Activated naive CD8-positive, alpha-beta T cell (primary cell): ENCODE measurements around the gene KCNMA1.

Experiments used
- H3K27ac Mint-ChIP-seq: one replicate; pipeline ENCODE4 v1.8.0; 2021; ENCODE audit warnings: mixed read lengths
- H3K27me3 Mint-ChIP-seq: one replicate; pipeline ENCODE4 v1.8.0; 2021; ENCODE audit warnings: mixed read lengths
- H3K36me3 Mint-ChIP-seq: one replicate; pipeline ENCODE4 v1.8.0; 2021; ENCODE audit warnings: mixed read lengths
- H3K4me1 Mint-ChIP-seq: one replicate; pipeline ENCODE4 v1.8.0; 2021; ENCODE audit warnings: low read depth, mixed read lengths
- H3K4me3 Mint-ChIP-seq: one replicate; pipeline ENCODE4 v1.8.0; 2021; ENCODE audit warnings: mild to moderate bottlenecking, mixed read lengths
- H3K9me3 Mint-ChIP-seq: one replicate; pipeline ENCODE4 v1.8.0; 2021; ENCODE audit warnings: low read depth, mixed read lengths

KCNMA1 gene

GRCh38 chr10:76878514-76878913, 759.1 kb downstream of the KCNMA1 start:
- no peak overlapping the region for H3K27ac Mint-ChIP-seq
- H3K4me3 Mint-ChIP-seq, result no peak overlapping the region
- H3K36me3 Mint-ChIP-seq, result no peaks in the 10 kb centered on the region
- peaks cover 9% of the 10 kb centered on the region for H3K27me3 Mint-ChIP-seq
- no peaks in the 10 kb centered on the region for H3K9me3 Mint-ChIP-seq
- peaks cover 4% of the 10 kb centered on the region for H3K4me1 Mint-ChIP-seq

DNA sequence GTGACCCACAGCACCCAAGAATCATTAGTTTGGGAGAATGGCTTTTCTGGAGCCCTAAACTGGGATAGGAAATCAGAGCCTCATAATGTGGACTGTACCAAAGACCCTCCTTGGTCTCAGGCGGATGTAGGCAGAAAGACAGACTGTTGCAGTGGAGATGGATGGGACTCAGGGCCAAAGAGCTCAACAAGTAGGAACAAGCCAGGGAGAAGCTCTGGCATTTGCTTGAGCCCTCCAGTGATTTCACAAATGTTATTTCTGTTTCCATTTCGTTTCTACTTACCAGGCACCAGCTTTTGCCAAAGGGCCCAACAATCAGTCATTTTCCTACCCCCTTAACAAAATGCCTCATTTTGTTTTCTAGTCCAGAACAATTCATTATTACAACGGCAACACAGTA, 762.7 kb downstream of the KCNMA1 start:
- H3K36me3 Mint-ChIP-seq, result no peaks in the 10 kb centered on the region
- H3K27me3 Mint-ChIP-seq, result peaks cover 7% of the 10 kb centered on the region
- no peak overlapping the region for H3K27ac Mint-ChIP-seq
- no peaks in the 10 kb centered on the region for H3K4me1 Mint-ChIP-seq
- H3K9me3 Mint-ChIP-seq, result no peaks in the 10 kb centered on the region
- no peak overlapping the region for H3K4me3 Mint-ChIP-seq

- peaks cover 7% of the 10 kb centered on the region for H3K27me3 Mint-ChIP-seq
- no peaks in the 10 kb centered on the region for H3K9me3 Mint-ChIP-seq
- no peak overlapping the region for H3K27ac Mint-ChIP-seq
- no peaks in the 10 kb centered on the region for H3K36me3 Mint-ChIP-seq
- no peaks in the 10 kb centered on the region for H3K4me1 Mint-ChIP-seq
- no peak overlapping the region for H3K4me3 Mint-ChIP-seq
These were observed 763.4 kb downstream of the KCNMA1 start for GRCh38 chr10:76874176-76874575.

DNA sequence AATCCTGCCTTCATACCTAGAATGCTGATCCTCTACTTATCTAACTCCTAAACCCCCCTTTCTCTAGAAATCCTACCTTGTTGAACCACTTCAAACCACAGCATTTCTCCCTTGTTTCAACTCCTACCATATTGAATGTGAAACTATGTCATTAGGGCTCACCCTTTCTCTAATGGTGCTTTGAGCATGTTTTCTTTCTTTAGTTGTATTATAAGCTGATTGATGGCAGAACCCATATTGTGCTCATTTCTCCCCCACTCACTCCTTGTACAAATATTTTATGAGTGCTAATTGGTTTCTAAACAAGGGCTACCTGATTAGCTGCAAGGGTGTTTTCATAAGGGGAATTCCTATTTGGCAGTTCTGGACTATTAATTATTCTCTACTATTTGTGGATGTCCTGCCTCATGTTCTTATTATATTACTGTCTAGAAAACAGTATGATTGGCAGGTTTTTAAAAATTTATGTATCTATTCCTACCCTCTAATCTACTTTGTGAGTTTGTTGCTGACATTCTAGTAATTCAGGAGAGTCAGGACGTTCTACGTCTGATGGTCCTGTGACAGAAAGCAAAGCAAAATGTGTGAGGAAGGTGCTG, 765.8 kb downstream of the KCNMA1 start:
- Mint-ChIP-seq H3K27me3 (peaks cover 7% of the 10 kb centered on the region), H3K27ac (no peak overlapping the region), H3K36me3 (no peaks in the 10 kb centered on the region), H3K9me3 (no peaks in the 10 kb centered on the region), H3K4me3 (no peak overlapping the region), H3K4me1 (no peaks in the 10 kb centered on the region)

DNA sequence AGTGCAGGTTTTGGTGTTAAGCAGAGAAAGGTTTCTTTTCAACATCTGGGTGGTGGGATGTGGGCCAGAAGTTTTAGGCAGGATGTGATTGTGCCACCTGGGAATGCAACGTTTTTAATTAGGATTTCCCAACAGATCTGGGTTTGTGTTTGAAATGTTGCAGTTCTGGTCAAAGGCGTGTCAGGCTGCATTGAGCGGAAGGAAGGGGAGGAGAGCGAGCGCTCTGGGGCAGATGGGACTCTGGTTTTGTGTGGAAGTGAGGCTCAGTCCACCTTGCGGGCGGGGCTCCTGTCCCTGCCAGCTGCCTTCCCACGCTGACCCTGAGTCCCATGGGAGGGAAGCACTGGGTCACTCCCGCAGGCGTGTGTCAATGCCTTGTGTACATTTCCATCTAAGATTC, 767.7 kb downstream of the KCNMA1 start:
- H3K4me1 Mint-ChIP-seq, result no peaks in the 10 kb centered on the region
- H3K27me3 Mint-ChIP-seq, result peaks cover 6% of the 10 kb centered on the region
- H3K36me3 Mint-ChIP-seq, result no peaks in the 10 kb centered on the region
- no peak overlapping the region for H3K27ac Mint-ChIP-seq
- H3K9me3 Mint-ChIP-seq, result no peaks in the 10 kb centered on the region
- no peak overlapping the region for H3K4me3 Mint-ChIP-seq

DNA sequence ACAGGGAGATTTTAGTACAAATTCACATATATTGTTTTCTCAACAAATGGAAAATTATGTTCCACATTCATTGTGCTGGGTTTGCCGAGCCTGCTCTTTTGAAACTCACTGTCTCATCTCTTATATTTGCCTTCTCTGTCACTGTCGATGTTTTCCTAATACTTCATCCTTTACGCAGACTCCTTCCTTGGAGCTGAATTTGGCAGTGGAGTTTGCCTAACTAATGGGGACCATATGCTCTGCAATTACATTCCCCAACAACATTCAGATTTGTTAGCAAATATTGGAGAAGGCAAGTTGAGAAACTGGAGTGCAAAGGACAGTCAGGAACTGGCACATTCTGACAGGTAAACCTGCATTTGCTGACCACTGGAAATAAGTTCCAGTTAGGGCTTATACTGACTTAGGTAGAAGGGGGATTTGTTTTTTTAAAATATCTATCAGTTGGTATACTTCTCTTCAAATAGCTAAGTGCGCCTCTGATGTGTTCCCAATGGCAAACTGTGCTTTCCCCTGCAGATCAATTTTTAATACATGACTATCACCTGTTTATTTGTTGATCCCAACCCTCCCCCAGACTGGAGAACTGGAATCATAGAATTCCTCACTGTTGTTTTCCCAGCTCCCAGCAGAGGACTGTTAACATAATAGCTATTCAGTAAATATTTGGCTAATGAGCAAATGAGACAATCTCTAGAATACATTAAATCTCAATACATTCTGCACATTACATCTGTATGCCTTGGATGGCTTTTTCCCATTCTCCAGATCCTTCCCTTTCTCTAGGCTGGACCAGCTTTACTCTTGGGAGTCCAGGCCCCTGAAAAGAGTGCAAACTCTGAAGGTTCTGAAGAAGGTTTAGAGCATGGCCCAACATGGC, 769.3 kb downstream of the KCNMA1 start:
- H3K4me1 Mint-ChIP-seq, result no peaks in the 10 kb centered on the region
- peaks cover 1% of the 10 kb centered on the region for H3K27me3 Mint-ChIP-seq
- H3K9me3 Mint-ChIP-seq, result no peaks in the 10 kb centered on the region
- no peak overlapping the region for H3K27ac Mint-ChIP-seq
- H3K36me3 Mint-ChIP-seq, result no peaks in the 10 kb centered on the region
- no peak overlapping the region for H3K4me3 Mint-ChIP-seq

GRCh38 chr10:76866841-76867586, 770.6 kb downstream of the KCNMA1 start:
- Mint-ChIP-seq H3K36me3 (no peaks in the 10 kb centered on the region), H3K4me3 (no peak overlapping the region), H3K27ac (no peak overlapping the region), H3K4me1 (no peaks in the 10 kb centered on the region), H3K27me3 (peaks cover 1% of the 10 kb centered on the region), H3K9me3 (no peaks in the 10 kb centered on the region)

DNA sequence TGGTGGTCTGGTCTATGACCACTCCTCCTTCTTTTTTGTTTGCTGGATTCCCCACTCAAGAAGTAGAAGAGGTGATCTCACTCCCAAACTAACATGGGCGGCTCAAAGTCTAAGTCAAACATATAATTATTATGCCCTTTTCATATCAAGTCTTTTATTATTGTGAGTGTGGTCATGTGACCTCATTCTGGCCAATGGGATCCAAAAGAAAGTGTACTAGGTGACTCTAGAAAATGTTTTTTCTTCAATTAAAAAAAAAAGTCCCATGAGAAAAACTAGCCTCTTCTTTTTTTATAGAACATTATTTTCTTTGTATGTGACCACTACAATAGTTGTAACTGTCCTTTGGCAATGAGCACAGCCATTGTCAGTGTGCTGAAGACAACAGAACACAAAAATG, 772.7 kb downstream of the KCNMA1 start:
- no peak overlapping the region for H3K4me3 Mint-ChIP-seq
- H3K27ac Mint-ChIP-seq, result no peak overlapping the region
- H3K9me3 Mint-ChIP-seq, result no peaks in the 10 kb centered on the region
- H3K36me3 Mint-ChIP-seq, result no peaks in the 10 kb centered on the region
- no peaks in the 10 kb centered on the region for H3K4me1 Mint-ChIP-seq
- no peaks in the 10 kb centered on the region for H3K27me3 Mint-ChIP-seq

- no peaks in the 10 kb centered on the region for H3K4me1 Mint-ChIP-seq
- no peaks in the 10 kb centered on the region for H3K36me3 Mint-ChIP-seq
- no peak overlapping the region for H3K4me3 Mint-ChIP-seq
- peaks cover 12% of the 10 kb centered on the region for H3K9me3 Mint-ChIP-seq
- H3K27ac Mint-ChIP-seq, result no peak overlapping the region
- peaks cover 1% of the 10 kb centered on the region for H3K27me3 Mint-ChIP-seq
These were observed 778.9 kb downstream of the KCNMA1 start for GRCh38 chr10:76858721-76859120.

DNA sequence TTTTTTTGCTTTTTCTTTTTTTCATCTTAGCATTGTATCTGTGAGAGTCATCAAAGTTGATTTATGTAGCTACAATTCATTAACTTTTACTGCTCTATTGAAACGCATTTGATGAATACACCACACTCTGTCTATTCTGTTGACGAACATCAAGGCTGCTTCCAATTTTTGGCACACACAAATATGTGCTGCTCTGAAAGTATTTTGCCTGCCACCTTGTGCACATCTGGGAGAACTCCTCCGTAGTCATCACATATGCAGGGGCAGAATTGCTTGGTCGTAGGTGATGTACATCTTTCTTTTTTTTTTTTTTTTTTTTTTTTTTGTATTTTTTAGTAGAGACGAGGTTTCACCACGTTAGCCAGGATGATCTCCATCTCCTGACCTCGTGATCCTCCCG, 796.8 kb downstream of the KCNMA1 start:
- no peaks in the 10 kb centered on the region for H3K9me3 Mint-ChIP-seq
- no peak overlapping the region for H3K4me3 Mint-ChIP-seq
- H3K4me1 Mint-ChIP-seq, result no peaks in the 10 kb centered on the region
- H3K27me3 Mint-ChIP-seq, result peaks cover 3% of the 10 kb centered on the region
- H3K36me3 Mint-ChIP-seq, result no peaks in the 10 kb centered on the region
- H3K27ac Mint-ChIP-seq, result no peak overlapping the region

- Mint-ChIP-seq H3K27me3 (peaks cover 4% of the 10 kb centered on the region), H3K4me3 (no peak overlapping the region), H3K27ac (no peak overlapping the region), H3K36me3 (no peaks in the 10 kb centered on the region), H3K4me1 (no peaks in the 10 kb centered on the region), H3K9me3 (peaks cover 3% of the 10 kb centered on the region)
These were observed 798.3 kb downstream of the KCNMA1 start for GRCh38 chr10:76839276-76839675.

- Mint-ChIP-seq H3K4me1 (no peaks in the 10 kb centered on the region), H3K27ac (no peak overlapping the region), H3K9me3 (peaks cover 1% of the 10 kb centered on the region), H3K36me3 (no peaks in the 10 kb centered on the region), H3K4me3 (no peak overlapping the region), H3K27me3 (peaks cover under 1% of the 10 kb centered on the region)
These were observed 807.4 kb downstream of the KCNMA1 start for GRCh38 chr10:76830218-76830617.

GRCh38 chr10:76829724-76830123, 807.9 kb downstream of the KCNMA1 start:
- no peaks in the 10 kb centered on the region for H3K36me3 Mint-ChIP-seq
- H3K4me1 Mint-ChIP-seq, result no peaks in the 10 kb centered on the region
- H3K27me3 Mint-ChIP-seq, result no peaks in the 10 kb centered on the region
- no peak overlapping the region for H3K27ac Mint-ChIP-seq
- H3K9me3 Mint-ChIP-seq, result no peaks in the 10 kb centered on the region
- no peak overlapping the region for H3K4me3 Mint-ChIP-seq
